Activated T-helper 2 cell treated with anti-CD3 and anti-CD28 coated beads, Interferon-gamma antibody, Interleukin-2, Interleukin-4, amounts not matched to agents 10 μg/mL and 5 μg/mL and 100 μg/mL, durations not matched to agents 14 hours and 24 hours and 36 hours (primary cell): ENCODE results near the gene NCAN. TPM values are rescaled to one million over a fixed set of nuclear protein-coding genes. Genes with fewer than 3 reads are reported as not detected.

Experiments
- DNase-seq: peaks from one replicate; pipeline ENCODE4 v3.0.0; 2021; ENCODE audit warnings: low spot score
- H3K27ac Mint-ChIP-seq: one replicate; pipeline ENCODE4 v1.8.0; 2021; ENCODE audit warnings: mixed read lengths
- H3K27me3 Mint-ChIP-seq: one replicate; pipeline ENCODE4 v1.8.0; 2021; ENCODE audit warnings: low read depth, mixed read lengths
- H3K36me3 Mint-ChIP-seq: one replicate; pipeline ENCODE4 v1.8.0; 2021; ENCODE audit warnings: low read depth, mixed read lengths
- H3K4me1 Mint-ChIP-seq: one replicate; pipeline ENCODE4 v1.8.0; 2021; ENCODE audit warnings: low read depth, mixed read lengths
- H3K4me3 Mint-ChIP-seq: one replicate; pipeline ENCODE4 v1.8.0; 2021; ENCODE audit warnings: low read depth, mild to moderate bottlenecking, moderate library complexity, mixed read lengths
- H3K9me3 Mint-ChIP-seq: one replicate; pipeline ENCODE4 v1.8.0; 2021; ENCODE audit warnings: mixed read lengths
- intact Hi-C: fragments of 100-400 bp; cut with micrococcal nuclease; formaldehyde crosslinking; loops from one replicate; pipeline ENCODE4 v1.15.1; 2023
- total RNA-seq: library from RNA; stranded (reverse); gene quantifications from 2 replicates; pipeline ENCODE4 v1.2.3, GENCODE V29; 2022

The NCAN gene
- total RNA-seq, 1 donor from 2014 or later, result not detected

DNA sequence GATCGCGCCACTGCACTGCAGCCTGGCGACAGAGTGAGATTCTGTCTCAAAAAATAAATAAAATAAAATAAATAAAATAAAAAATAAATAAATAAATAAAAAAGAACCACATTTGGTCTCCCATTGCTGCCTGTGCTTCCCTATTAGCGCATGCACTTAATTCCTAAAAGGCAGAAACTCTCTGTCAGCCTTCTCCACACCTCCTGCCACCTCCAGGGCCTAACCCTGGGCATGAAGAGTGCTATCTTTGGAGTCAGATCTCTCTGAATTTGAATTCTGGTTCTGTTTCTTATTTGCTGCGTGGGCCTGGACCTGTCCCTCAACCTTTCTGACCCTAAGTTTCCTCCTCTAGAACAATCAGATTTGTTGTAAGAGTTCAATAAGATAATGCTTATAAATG is 11.3 kb downstream of the NCAN start:
- intact Hi-C loops, result no loop called here
- Mint-ChIP-seq H3K9me3 (no peaks in the 10 kb centered on the region), H3K36me3 (no peaks in the 10 kb centered on the region), H3K27ac (no peak overlapping the region), H3K4me1 (no peaks in the 10 kb centered on the region), H3K27me3 (peaks cover 11% of the 10 kb centered on the region), H3K4me3 (no peak overlapping the region)
- DNase-seq, result no peak

DNA sequence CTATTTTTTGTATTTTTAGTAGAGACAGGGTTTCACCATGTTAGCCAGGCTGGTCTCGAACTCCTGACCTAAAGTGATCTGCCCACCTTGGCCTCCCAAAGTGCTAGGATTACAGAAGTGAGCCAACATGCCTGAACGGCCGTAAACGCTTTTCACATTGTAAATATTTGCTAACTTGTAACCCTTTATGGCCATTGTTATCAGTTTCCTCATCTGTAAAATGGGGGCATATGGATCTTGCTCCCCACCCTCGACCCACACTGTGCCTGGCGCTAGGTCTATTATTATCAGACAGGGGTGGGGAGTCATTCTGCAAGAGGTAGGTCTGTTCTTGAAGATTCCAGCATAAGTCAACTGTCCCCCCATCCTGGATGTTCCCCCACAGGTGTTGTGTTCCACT is 11.9 kb downstream of the NCAN start:
- Mint-ChIP-seq H3K4me3 (no peak overlapping the region), H3K4me1 (no peaks in the 10 kb centered on the region), H3K27ac (no peak overlapping the region), H3K9me3 (no peaks in the 10 kb centered on the region), H3K27me3 (peaks cover 11% of the 10 kb centered on the region), H3K36me3 (no peaks in the 10 kb centered on the region)
- intact Hi-C loops, result no loop called here
- no peak for DNase-seq

DNA sequence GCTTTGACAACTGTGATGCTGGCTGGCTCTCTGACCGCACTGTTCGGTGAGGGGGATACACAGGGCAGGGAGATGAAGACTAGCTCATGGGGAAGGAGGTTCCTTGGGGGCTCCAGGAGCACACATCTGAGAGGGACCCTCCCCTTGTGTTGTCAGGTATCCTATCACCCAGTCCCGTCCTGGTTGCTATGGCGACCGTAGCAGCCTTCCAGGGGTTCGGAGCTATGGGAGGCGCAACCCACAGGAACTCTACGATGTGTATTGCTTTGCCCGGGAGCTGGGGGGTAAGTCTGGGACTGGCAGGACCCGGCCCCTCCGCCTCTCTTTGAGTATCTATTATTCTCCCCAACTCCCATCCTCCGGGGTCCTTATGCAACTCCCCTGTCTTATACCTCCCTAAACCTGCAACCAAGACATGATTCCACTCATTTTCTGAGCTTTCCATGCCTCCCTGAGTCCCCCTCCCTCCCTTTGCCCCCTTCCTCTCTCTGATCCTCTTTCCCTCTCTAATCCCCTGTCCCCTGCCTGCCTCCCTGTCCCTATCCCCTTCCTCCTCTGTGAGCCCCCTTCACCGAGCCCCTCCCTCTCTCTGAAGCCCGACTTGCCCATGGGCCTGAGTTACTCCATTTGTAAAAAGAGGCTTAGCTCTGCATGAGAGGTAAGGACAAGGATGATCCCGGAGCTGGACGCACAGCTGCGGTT is 12.5 kb downstream of the NCAN start:
- intact Hi-C loops, result no loop called here
- DNase-seq, result no peak
- no peaks in the 10 kb centered on the region for H3K9me3 Mint-ChIP-seq
- H3K27me3 Mint-ChIP-seq, result peaks cover 11% of the 10 kb centered on the region
- no peak overlapping the region for H3K27ac Mint-ChIP-seq
- no peaks in the 10 kb centered on the region for H3K36me3 Mint-ChIP-seq
- H3K4me1 Mint-ChIP-seq, result no peaks in the 10 kb centered on the region
- H3K4me3 Mint-ChIP-seq, result peak overlapping the region; percentile 54

DNA sequence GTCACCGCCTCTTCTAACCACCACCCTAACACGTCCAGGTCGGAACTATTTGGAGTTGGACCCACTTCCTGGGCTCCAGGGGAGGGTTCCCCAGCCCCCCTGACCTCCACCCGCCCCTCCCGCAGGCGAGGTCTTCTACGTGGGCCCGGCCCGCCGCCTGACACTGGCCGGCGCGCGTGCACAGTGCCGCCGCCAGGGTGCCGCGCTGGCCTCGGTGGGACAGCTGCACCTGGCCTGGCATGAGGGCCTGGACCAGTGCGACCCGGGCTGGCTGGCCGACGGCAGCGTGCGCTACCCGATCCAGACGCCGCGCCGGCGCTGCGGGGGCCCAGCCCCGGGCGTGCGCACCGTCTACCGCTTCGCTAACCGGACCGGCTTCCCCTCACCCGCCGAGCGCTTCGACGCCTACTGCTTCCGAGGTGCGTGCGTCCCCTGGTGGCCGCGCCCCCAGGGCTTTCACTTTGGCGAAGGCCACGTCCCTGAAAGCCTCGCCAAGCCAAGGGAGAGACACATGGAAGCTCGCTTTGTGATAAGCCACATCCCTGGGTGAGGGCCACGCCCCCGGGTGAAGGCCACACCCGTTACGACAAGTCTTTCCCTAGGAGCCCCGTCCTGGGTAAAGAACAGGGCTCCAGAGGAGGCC is 13.2 kb downstream of the NCAN start:
- H3K4me1 Mint-ChIP-seq, result no peaks in the 10 kb centered on the region
- H3K27me3 Mint-ChIP-seq, result peaks cover 11% of the 10 kb centered on the region
- H3K27ac Mint-ChIP-seq, result peak overlapping the region; percentile 60
- no peaks in the 10 kb centered on the region for H3K36me3 Mint-ChIP-seq
- H3K9me3 Mint-ChIP-seq, result no peaks in the 10 kb centered on the region
- peak; percentile 76 for DNase-seq
- intact Hi-C loops, result loop anchor here (5.0 kb wide), 1 partner anchor 78 kb away; no protein-coding TSS in a partner anchor
- H3K4me3 Mint-ChIP-seq, result peak overlapping the region; percentile 73

DNA sequence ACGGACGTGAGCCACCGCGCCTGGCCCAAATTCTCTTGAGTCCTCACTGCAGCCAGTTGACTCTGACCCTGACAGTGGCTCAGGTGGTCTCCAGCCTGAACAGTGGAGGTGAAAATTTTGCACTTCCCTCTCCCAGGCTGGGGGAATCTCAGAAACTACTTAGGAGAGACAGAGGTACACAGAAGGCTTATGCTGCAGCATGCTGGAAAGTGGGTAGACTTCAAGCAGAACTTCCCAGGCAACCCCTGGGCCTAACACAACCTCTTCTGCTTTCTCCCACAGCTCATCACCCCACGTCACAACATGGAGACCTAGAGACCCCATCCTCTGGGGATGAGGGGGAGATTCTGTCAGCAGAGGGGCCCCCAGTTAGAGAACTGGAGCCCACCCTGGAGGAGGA is 14.4 kb downstream of the NCAN start:
- Mint-ChIP-seq H3K4me3 (no peak overlapping the region), H3K27ac (no peak overlapping the region), H3K36me3 (no peaks in the 10 kb centered on the region), H3K4me1 (no peaks in the 10 kb centered on the region), H3K27me3 (peaks cover 11% of the 10 kb centered on the region), H3K9me3 (no peaks in the 10 kb centered on the region)
- no peak for DNase-seq
- intact Hi-C loops, result loop anchor here (5.0 kb wide), 1 partner anchor 79 kb away; no protein-coding TSS in a partner anchor

DNA sequence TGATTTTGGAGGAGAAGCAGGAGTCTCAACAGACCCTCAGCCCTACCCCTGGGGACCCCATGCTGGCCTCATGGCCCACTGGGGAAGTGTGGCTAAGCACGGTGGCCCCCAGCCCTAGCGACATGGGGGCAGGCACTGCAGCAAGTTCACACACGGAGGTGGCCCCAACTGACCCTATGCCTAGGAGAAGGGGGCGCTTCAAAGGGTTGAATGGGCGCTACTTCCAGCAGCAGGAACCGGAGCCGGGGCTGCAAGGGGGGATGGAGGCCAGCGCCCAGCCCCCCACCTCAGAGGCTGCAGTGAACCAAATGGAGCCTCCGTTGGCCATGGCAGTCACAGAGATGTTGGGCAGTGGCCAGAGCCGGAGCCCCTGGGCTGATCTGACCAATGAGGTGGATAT is 14.9 kb downstream of the NCAN start:
- no peak overlapping the region for H3K27ac Mint-ChIP-seq
- intact Hi-C loops, result loop anchor here (5.0 kb wide), 1 partner anchor 79 kb away; no protein-coding TSS in a partner anchor
- no peak for DNase-seq
- no peaks in the 10 kb centered on the region for H3K36me3 Mint-ChIP-seq
- no peak overlapping the region for H3K4me3 Mint-ChIP-seq
- peaks cover 11% of the 10 kb centered on the region for H3K27me3 Mint-ChIP-seq
- H3K4me1 Mint-ChIP-seq, result no peaks in the 10 kb centered on the region
- H3K9me3 Mint-ChIP-seq, result no peaks in the 10 kb centered on the region

DNA sequence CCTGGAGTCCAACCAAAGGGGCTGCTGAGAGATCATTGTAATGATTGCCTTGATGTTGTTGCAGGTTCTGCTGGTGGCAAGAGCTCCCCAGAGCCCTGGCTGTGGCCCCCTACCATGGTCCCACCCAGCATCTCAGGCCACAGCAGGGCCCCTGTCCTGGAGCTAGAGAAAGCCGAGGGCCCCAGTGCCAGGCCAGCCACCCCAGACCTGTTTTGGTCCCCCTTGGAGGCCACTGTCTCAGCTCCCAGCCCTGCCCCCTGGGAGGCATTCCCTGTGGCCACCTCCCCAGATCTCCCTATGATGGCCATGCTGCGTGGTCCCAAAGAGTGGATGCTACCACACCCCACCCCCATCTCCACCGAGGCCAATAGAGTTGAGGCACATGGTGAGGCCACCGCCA is 15.5 kb downstream of the NCAN start:
- Mint-ChIP-seq H3K27ac (no peak overlapping the region), H3K27me3 (peaks cover 11% of the 10 kb centered on the region), H3K36me3 (no peaks in the 10 kb centered on the region), H3K4me1 (no peaks in the 10 kb centered on the region), H3K9me3 (no peaks in the 10 kb centered on the region), H3K4me3 (no peak overlapping the region)
- intact Hi-C loops, result loop anchor here (5.0 kb wide), 1 partner anchor 80 kb away; no protein-coding TSS in a partner anchor
- DNase-seq, result no peak

DNA sequence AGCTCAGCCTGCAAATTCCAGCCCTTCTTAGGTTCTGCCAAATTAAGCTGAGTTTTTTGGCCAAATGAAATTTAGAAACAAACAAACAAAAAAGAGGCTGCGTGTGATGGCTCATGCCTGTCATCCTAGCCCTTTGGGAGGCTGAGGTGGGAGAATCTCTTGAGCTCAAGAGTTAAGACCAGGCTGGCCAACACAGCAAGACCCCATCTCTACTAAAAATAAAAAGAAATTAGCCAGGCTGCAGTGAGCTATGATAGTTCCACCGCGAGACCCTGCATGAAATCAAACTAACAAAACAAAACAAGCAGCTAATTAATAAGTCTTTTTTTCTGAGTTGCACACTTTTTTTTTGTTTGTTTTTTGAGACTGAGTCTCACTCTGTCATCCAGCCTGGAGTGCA is 17.9 kb downstream of the NCAN start:
- H3K4me3 Mint-ChIP-seq, result no peak overlapping the region
- intact Hi-C loops, result loop anchor here (5.0 kb wide), 1 partner anchor 82 kb away; no protein-coding TSS in a partner anchor
- H3K9me3 Mint-ChIP-seq, result peaks cover 3% of the 10 kb centered on the region
- no peak for DNase-seq
- H3K36me3 Mint-ChIP-seq, result no peaks in the 10 kb centered on the region
- no peak overlapping the region for H3K27ac Mint-ChIP-seq
- H3K27me3 Mint-ChIP-seq, result peaks cover 2% of the 10 kb centered on the region
- no peaks in the 10 kb centered on the region for H3K4me1 Mint-ChIP-seq

DNA sequence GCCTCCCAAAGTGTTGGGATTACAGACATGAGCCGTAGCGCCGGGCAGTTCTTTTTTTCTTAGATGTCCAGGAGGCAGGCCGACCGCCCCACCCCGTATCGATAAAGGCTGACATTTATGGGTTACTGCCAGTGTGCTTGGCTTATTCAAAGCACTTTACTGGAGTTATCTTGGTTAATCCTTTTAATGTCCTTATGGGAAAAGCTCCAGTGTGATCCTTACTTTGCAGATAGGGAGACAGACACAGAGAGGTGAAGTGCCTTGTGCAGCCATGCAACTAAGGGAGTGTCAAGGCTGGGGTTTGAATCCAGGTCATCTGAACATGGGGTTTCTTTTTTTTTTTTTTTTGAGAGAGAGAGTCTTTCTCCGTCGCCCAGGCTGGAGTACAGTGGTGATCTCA is 19.2 kb downstream of the NCAN start:
- Mint-ChIP-seq H3K4me1 (no peaks in the 10 kb centered on the region), H3K27me3 (no peaks in the 10 kb centered on the region), H3K9me3 (peaks cover 7% of the 10 kb centered on the region), H3K36me3 (no peaks in the 10 kb centered on the region), H3K27ac (no peak overlapping the region), H3K4me3 (no peak overlapping the region)
- no peak for DNase-seq
- intact Hi-C loops, result no loop called here

DNA sequence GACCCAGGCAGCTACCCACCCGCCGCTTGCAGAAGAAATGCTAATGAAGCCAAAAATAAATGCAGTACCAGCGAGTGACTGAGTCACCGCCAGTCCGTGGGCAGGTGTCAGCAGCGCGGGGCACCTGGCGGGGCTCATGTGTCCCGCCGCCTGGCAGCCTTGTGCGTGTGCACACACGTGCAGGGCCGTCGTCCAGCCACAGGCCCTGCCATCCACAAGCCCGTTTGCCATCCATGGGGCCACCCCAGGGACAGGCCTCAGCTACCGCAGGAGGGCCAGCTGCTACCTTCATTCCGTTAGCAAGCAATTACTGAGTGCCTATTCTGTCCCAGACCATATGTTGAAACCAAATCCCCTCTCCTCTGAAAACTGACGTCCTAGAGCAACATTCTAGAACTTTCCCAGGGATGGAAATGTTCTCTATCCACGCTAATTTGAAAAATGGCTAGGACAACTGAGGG is 20.5 kb downstream of the NCAN start:
- Mint-ChIP-seq H3K4me1 (no peaks in the 10 kb centered on the region), H3K4me3 (no peak overlapping the region), H3K27me3 (no peaks in the 10 kb centered on the region), H3K27ac (no peak overlapping the region), H3K36me3 (no peaks in the 10 kb centered on the region), H3K9me3 (peaks cover 11% of the 10 kb centered on the region)
- intact Hi-C loops, result no loop called here
- no peak for DNase-seq

DNA sequence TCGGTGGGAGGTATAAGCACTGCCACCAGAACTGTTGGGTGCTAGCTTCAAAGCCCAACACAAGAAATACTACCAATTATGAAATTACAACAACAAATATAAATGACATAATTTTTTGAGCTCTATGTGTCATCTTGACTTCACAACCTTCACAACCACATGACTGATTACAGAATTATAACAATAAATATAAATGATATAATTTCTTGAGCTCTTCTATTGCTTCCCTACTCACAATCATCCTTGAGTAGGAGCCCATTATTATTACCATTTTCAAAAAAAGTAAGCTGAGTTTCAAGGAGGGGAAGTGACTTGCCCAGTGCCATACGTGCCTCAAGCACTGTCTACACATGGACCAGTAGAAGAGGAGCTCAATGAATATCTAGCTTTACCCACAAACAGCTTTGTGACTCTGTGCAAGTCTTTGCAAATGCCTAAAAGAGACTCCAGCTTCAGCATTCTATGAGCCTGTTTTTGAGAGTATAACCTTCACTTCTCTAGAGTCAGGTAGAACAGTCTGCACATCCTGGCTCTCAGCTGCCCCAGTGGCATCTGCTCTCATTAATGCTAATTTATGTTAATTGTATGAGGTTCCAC is 22.6 kb downstream of the NCAN start:
- Mint-ChIP-seq H3K4me3 (no peak overlapping the region), H3K4me1 (no peaks in the 10 kb centered on the region), H3K27me3 (no peaks in the 10 kb centered on the region), H3K27ac (no peak overlapping the region), H3K36me3 (no peaks in the 10 kb centered on the region), H3K9me3 (peaks cover 11% of the 10 kb centered on the region)
- intact Hi-C loops, result no loop called here
- DNase-seq, result no peak

DNA sequence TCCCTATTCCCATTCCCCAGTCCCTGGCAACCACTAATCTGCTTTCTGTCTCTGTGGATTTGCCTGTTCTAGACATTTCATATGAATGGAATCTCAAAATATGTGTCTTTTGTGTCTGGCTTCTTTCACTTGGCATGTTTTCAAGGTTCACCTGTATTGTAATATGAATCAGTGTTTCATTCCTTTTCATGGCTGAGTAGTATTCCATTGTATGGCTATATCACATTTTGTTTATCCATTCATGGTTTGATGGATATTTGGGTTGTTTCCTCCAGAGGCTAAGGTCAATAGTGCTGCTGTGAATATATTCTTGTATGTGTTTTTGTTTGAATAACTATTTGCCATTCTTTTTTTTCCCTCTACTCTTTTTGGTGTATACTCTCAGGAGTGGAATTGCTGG is 24.4 kb downstream of the NCAN start:
- H3K27me3 Mint-ChIP-seq, result no peaks in the 10 kb centered on the region
- H3K4me1 Mint-ChIP-seq, result no peaks in the 10 kb centered on the region
- H3K9me3 Mint-ChIP-seq, result peaks cover 11% of the 10 kb centered on the region
- H3K4me3 Mint-ChIP-seq, result no peak overlapping the region
- intact Hi-C loops, result no loop called here
- DNase-seq, result no peak
- no peaks in the 10 kb centered on the region for H3K36me3 Mint-ChIP-seq
- no peak overlapping the region for H3K27ac Mint-ChIP-seq
